Thoracic aorta (tissue), 2 donors: Measurements from ENCODE around the gene L1CAM. TPM values are rescaled to one million over a fixed set of nuclear protein-coding genes. Genes with fewer than 3 reads are reported as not detected.

ENCODE experiments used
- ATAC-seq: fragments of 150-250 bp; one replicate; pipeline ENCODE4 v1.8.0; 2017; ENCODE audit warnings: low read depth; ENCODE audit not compliant: insufficient number of reproducible peaks, low FRiP score
- DNase-seq: peaks from one replicate; pipeline ENCODE4 v3.0.0-alpha.2; 2020; ENCODE audit warnings: low spot score
- H3K27ac ChIP-seq, 2 donors: fragments of 200-600 bp; sonication (generic); 1 replicate in 1 of 2; 2 replicates in 1 of 2; pipeline ENCODE4 v1.5.1; 2016; ENCODE audit warnings: mild to moderate bottlenecking in 2 of 2, moderate library complexity in 2 of 2
- H3K27me3 ChIP-seq: fragments of 200-600 bp; sonication (generic); replicated peaks from 2 replicates; pipeline ENCODE4 v1.6.0; 2016; ENCODE audit warnings: mild to moderate bottlenecking; ENCODE audit not compliant: insufficient read depth
- H3K36me3 ChIP-seq: fragments of 200-600 bp; sonication (generic); one replicate; pipeline ENCODE4 v1.5.1; 2016
- H3K4me1 ChIP-seq, 2 donors: fragments of 200-600 bp; sonication (generic); 1 replicate in 1 of 2; 2 replicates in 1 of 2; pipeline versions ENCODE4 v1.5.1 to v1.6.0; 2016; ENCODE audit warnings: low read depth in 2 of 2, mild to moderate bottlenecking in 1 of 2; ENCODE audit not compliant: control insufficient read depth in 1 of 2
- H3K4me3 ChIP-seq: fragments of 200-600 bp; sonication (generic); 2 replicates; pipeline ENCODE4 v1.5.1; 2016; ENCODE audit warnings: mild to moderate bottlenecking
- H3K9me3 ChIP-seq: fragments of 200-600 bp; sonication (generic); 2 replicates; pipeline ENCODE4 v1.5.1; 2016
- CTCF ChIP-seq: fragments of 200-600 bp; sonication (generic); IDR thresholded peaks from one replicate; pipeline ENCODE4 v1.5.1; 2019; ENCODE audit warnings: antibody characterized with exemption
- total RNA-seq, 2 donors: library from RNA; depleted of rRNA; stranded (reverse); fragments of >200 nt; gene quantifications; one replicate each; pipeline versions ENCODE4 v1.1.0 to v1.2.3, GENCODE V29; 2016

Gene L1CAM
- total RNA-seq, 2 donors from 2014 or later: 1.1 to 18.3 TPM

GRCh38 chrX:153870791-153871360 lies 15.1 kb downstream of the L1CAM start:
- ATAC-seq (no peak), DNase-seq (no peak)
- H3K4me1 ChIP-seq: no peaks in the 10 kb centered on the region
- H3K9me3 ChIP-seq: no peaks in the 10 kb centered on the region
- H3K36me3 ChIP-seq: no peaks in the 10 kb centered on the region
- no peak overlapping the region for H3K27ac ChIP-seq
- no peak for TF ChIP-seq CTCF
- no peak overlapping the region for H3K4me3 ChIP-seq
- no peaks in the 10 kb centered on the region for H3K27me3 ChIP-seq

- no peaks in the 10 kb centered on the region for H3K4me1 ChIP-seq
- H3K27ac ChIP-seq: no peak overlapping the region
- H3K27me3 ChIP-seq: no peaks in the 10 kb centered on the region
- H3K9me3 ChIP-seq: no peaks in the 10 kb centered on the region
- DNase-seq: no peak
- TF ChIP-seq CTCF: no peak
- no peak overlapping the region for H3K4me3 ChIP-seq
- no peaks in the 10 kb centered on the region for H3K36me3 ChIP-seq
- ATAC-seq: no peak
These were observed 15.7 kb downstream of the L1CAM start for GRCh38 chrX:153870288-153870690.

- Histone ChIP-seq H3K9me3 (no peaks in the 10 kb centered on the region), H3K4me1 (no peaks in the 10 kb centered on the region), H3K27ac (no peak overlapping the region), H3K27me3 (no peaks in the 10 kb centered on the region), H3K4me3 (no peak overlapping the region), H3K36me3 (no peaks in the 10 kb centered on the region)
- TF ChIP-seq CTCF: no peak
- ATAC-seq (no peak), DNase-seq (no peak)
These were observed 16.3 kb downstream of the L1CAM start for GRCh38 chrX:153869473-153870287.

GRCh38 chrX:153868576-153869472 lies 17.1 kb downstream of the L1CAM start:
- H3K36me3 ChIP-seq: no peaks in the 10 kb centered on the region
- H3K9me3 ChIP-seq: no peaks in the 10 kb centered on the region
- ATAC-seq (no peak), DNase-seq (no peak)
- no peaks in the 10 kb centered on the region for H3K4me1 ChIP-seq
- H3K27me3 ChIP-seq: no peaks in the 10 kb centered on the region
- no peak overlapping the region for H3K27ac ChIP-seq
- TF ChIP-seq CTCF: no peak
- no peak overlapping the region for H3K4me3 ChIP-seq

GRCh38 chrX:153867671-153868070 lies 18.3 kb downstream of the L1CAM start:
- ATAC-seq (no peak), DNase-seq (no peak)
- Histone ChIP-seq H3K4me1 (no peaks in the 10 kb centered on the region), H3K27ac (no peak overlapping the region), H3K4me3 (no peak overlapping the region), H3K27me3 (no peaks in the 10 kb centered on the region), H3K9me3 (no peaks in the 10 kb centered on the region), H3K36me3 (no peaks in the 10 kb centered on the region)
- no peak for TF ChIP-seq CTCF
